Measurements from ENCODE around the gene ARL6IP1. TPM values are rescaled to one million over a fixed set of nuclear protein-coding genes. Genes with fewer than 3 reads are reported as not detected.

Gene ARL6IP1
- total RNA-seq, 3 donors from 2014 or later, result 88.6 to 168 (median 127) TPM

Other genes with a start within 250 kb of the ARL6IP1 start
- 100 to 1,000 TPM in 1 of 3 donors, 10 to 100 TPM in 2; 61.3 to 106 (median 81.2) TPM for gene NOMO2, start 239.5 kb downstream of the ARL6IP1 start, total RNA-seq
- gene RPS15A, start 11.2 kb downstream of the ARL6IP1 start, total RNA-seq, result 1,000 to 10,000 TPM in 1 of 3 donors, 100 to 1,000 TPM in 2; 898 to 1,128 (median 938) TPM
- gene SMG1, start 124.9 kb upstream of the ARL6IP1 start, total RNA-seq, result 100 to 1,000 TPM in 2 of 3 donors, 10 to 100 TPM in 1; 94.8 to 147 (median 126) TPM
- 10 to 100 TPM in 1 of 3 donors, 1 to 10 TPM in 2; 5.4 to 12.4 (median 9.2) TPM for gene TMC7, start 182.4 kb upstream of the ARL6IP1 start, total RNA-seq